ENCODE results near the gene FARSB.

Gene FARSB

GRCh38 chr2:222656526-222657446, 894 bp upstream of the FARSB start:
- no peak for DNase-seq

GRCh38 chr2:222653280-222653679, 2.6 kb downstream of the FARSB start:
- no peak for DNase-seq

GRCh38 chr2:222652491-222653255, 3.2 kb downstream of the FARSB start:
- no peak for DNase-seq

- DNase-seq, result no peak
Measured at GRCh38 chr2:222651718-222652418, 4.0 kb downstream of the FARSB start.

- DNase-seq, result no peak
Measured at GRCh38 chr2:222649801-222650200, 6.1 kb downstream of the FARSB start.

GRCh38 chr2:222646008-222646407, 9.9 kb downstream of the FARSB start:
- no peak for DNase-seq

- DNase-seq, result no peak
Measured at GRCh38 chr2:222643134-222643533, 12.8 kb downstream of the FARSB start.

GRCh38 chr2:222641336-222641735, 14.6 kb downstream of the FARSB start:
- DNase-seq, result no peak

- DNase-seq, result no peak
Measured at GRCh38 chr2:222637067-222637466, 18.8 kb downstream of the FARSB start.

GRCh38 chr2:222635295-222635694, 20.6 kb downstream of the FARSB start:
- DNase-seq, result no peak

GRCh38 chr2:222627764-222628163, 28.1 kb downstream of the FARSB start:
- no peak for DNase-seq

- no peak for DNase-seq
Measured at GRCh38 chr2:222623756-222624309, 32.1 kb downstream of the FARSB start.

GRCh38 chr2:222622910-222623309, 33.0 kb downstream of the FARSB start:
- no peak for DNase-seq

- no peak for DNase-seq
Measured at GRCh38 chr2:222621893-222622292, 34.0 kb downstream of the FARSB start.

- DNase-seq, result no peak
Measured at GRCh38 chr2:222615320-222615719, 40.6 kb downstream of the FARSB start.

GRCh38 chr2:222613715-222614331, 42.1 kb downstream of the FARSB start:
- DNase-seq, result peak; percentile 32 to 35

- DNase-seq, result no peak
Measured at GRCh38 chr2:222611684-222612083, 44.2 kb downstream of the FARSB start.

- DNase-seq, result no peak
Measured at GRCh38 chr2:222610746-222611145, 45.1 kb downstream of the FARSB start.

GRCh38 chr2:222609381-222609780, 46.5 kb downstream of the FARSB start:
- DNase-seq, result no peak

- DNase-seq, result no peak
Measured at GRCh38 chr2:222608081-222608480, 47.8 kb downstream of the FARSB start.

GRCh38 chr2:222606306-222606705, 49.6 kb downstream of the FARSB start:
- no peak for DNase-seq

- no peak for DNase-seq
Measured at GRCh38 chr2:222604749-222605515, 51.0 kb downstream of the FARSB start.
